Measurements from ENCODE around the gene IFNA2.
A peak's percentile ranks its signal among the peaks of the same experiment; 100 is the strongest.

DNA sequence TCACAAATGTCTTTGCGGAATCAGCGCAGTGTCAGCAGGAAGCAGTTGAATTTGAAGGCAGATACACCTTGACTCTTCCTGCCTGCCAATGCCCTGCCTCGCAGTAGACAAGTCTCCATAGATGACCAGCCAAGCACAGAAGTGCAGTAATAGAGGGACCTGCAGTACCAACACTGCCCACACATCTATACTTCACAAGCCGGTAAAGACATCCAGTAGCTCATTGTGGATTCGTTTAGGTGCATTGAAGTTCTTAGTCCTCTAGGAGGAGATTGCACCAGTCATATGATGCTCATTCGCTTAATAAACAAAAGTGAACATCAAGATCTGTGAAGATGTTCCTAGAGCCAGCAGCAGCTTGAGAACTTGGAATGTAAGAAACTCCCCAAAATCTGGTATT lies 7.1 kb upstream of the IFNA2 start:
- peak; percentile 33 for TF ChIP-seq CTCF (IDR thresholded peaks at IDR 0.05; ENCODE audit: low read depth, low read length, poor library complexity, severe bottlenecking)
- TF ChIP-seq EZH2phosphoT487 (IDR thresholded peaks at IDR 0.05; ENCODE audit: borderline replicate concordance, low read length), result no peak
